ENCODE data around the gene SATB1. TPM values are rescaled to one million over a fixed set of nuclear protein-coding genes. Genes with fewer than 3 reads are reported as not detected.

The SATB1 gene
- total and polyA plus RNA-seq, 11 donors, result 16.5 to 63.4 (median 41.3) TPM

- TF ChIP-seq POLR2A (IDR thresholded peaks at IDR 0.05) (no peak), CTCF (IDR thresholded peaks at IDR 0.05) (no peak)
- no peaks in the 10 kb centered on the region for H3K27me3 ChIP-seq
- no peak for ATAC-seq
- no peaks in the 10 kb centered on the region for H3K9me3 ChIP-seq
- H3K27ac ChIP-seq, result no peak overlapping the region
- no peak for DNase-seq
- intact Hi-C loops (cut with DNase I), result no loop called here
- H3K36me3 ChIP-seq, result peaks cover 0 to 16% (median 0%) of the 10 kb centered on the region in 9 donors
- no peaks in the 10 kb centered on the region for H3K4me1 ChIP-seq
- H3K4me3 ChIP-seq, result no peak overlapping the region
These were observed 67.4 kb downstream of the SATB1 start for GRCh38 chr3:18357747-18358146.

- no peaks in the 10 kb centered on the region for H3K9me3 ChIP-seq
- H3K27ac ChIP-seq, result no peak overlapping the region
- DNase-seq (no peak), ATAC-seq (no peak)
- no peak for TF ChIP-seq POLR2A (IDR thresholded peaks at IDR 0.05)
- no peak for TF ChIP-seq CTCF (IDR thresholded peaks at IDR 0.05)
- H3K4me3 ChIP-seq, result no peak overlapping the region
- peaks cover 0 to 26% (median 12%) of the 10 kb centered on the region in 9 donors for H3K36me3 ChIP-seq
- 92 to 95% (median 94%) methylated on average over 2 of the region's 2 CpGs for WGBS, 4 donors
- intact Hi-C loops (cut with DNase I), result no loop called here
- no peaks in the 10 kb centered on the region for H3K4me1 ChIP-seq
- no peaks in the 10 kb centered on the region for H3K27me3 ChIP-seq
These were observed 69.3 kb downstream of the SATB1 start for GRCh38 chr3:18355832-18356231.

- intact Hi-C loops (cut with DNase I), result no loop called here
- TF ChIP-seq CTCF (IDR thresholded peaks at IDR 0.05) (no peak), POLR2A (IDR thresholded peaks at IDR 0.05) (no peak)
- ATAC-seq (no peak), DNase-seq (no peak)
- Histone ChIP-seq H3K27ac (no peak overlapping the region), H3K9me3 (no peaks in the 10 kb centered on the region), H3K27me3 (no peaks in the 10 kb centered on the region), H3K4me1 (no peaks in the 10 kb centered on the region), H3K4me3 (no peak overlapping the region), H3K36me3 (peaks cover 0 to 30% (median 23%) of the 10 kb centered on the region in 9 donors)
- 81 to 87% (median 82%) methylated on average over 5 of the region's 5 CpGs for whole genome bisulfite sequencing, 4 donors
These were observed 70.4 kb downstream of the SATB1 start for GRCh38 chr3:18354701-18355100.

- peaks cover 0 to 51% (median 38%) of the 10 kb centered on the region in 9 donors for H3K36me3 ChIP-seq
- H3K27ac ChIP-seq, result no peak overlapping the region
- no peak for TF ChIP-seq CTCF (IDR thresholded peaks at IDR 0.05)
- TF ChIP-seq POLR2A (IDR thresholded peaks at IDR 0.05), result no peak
- no peak for DNase-seq
- H3K9me3 ChIP-seq, result no peaks in the 10 kb centered on the region
- 84 to 91% (median 87%) methylated on average over 12 of the region's 12 CpGs for WGBS, 4 donors
- H3K4me1 ChIP-seq, result no peaks in the 10 kb centered on the region
- H3K27me3 ChIP-seq, result no peaks in the 10 kb centered on the region
- no peak overlapping the region for H3K4me3 ChIP-seq
- no peak for ATAC-seq
- intact Hi-C loops (cut with DNase I), result no loop called here
These were observed 73.1 kb downstream of the SATB1 start for GRCh38 chr3:18351823-18352744.
